ENCODE measurements around the gene DPP6.

Gene DPP6

GRCh38 chr7:154867068-154867467 lies 814.9 kb downstream of the DPP6 start:
- Histone ChIP-seq H3K36me3 (ENCODE audit: insufficient read depth, low read length) (no peaks in the 10 kb centered on the region), H2AFZ (ENCODE audit: low read depth, low read length) (no peak overlapping the region)

GRCh38 chr7:154868921-154869320 lies 816.7 kb downstream of the DPP6 start:
- Histone ChIP-seq H3K4me3 (ENCODE audit: low read length) (no peak overlapping the region), H3K9me3 (ENCODE audit: low read length) (no peaks in the 10 kb centered on the region), H3K4me1 (ENCODE audit: insufficient read depth, low read length) (peaks cover 7% of the 10 kb centered on the region), H2AFZ (ENCODE audit: low read depth, low read length) (no peak overlapping the region), H3K27me3 (ENCODE audit: insufficient read depth, low read length) (peaks cover 23% of the 10 kb centered on the region), H3K36me3 (ENCODE audit: insufficient read depth, low read length) (no peaks in the 10 kb centered on the region)

More at GRCh38 chr7:154867068-154867467, 814.9 kb downstream of the DPP6 start:
- Histone ChIP-seq H3K4me1 (ENCODE audit: insufficient read depth, low read length) (peaks cover 7% of the 10 kb centered on the region), H3K4me3 (ENCODE audit: low read length) (no peak overlapping the region), H3K9me3 (ENCODE audit: low read length) (no peaks in the 10 kb centered on the region), H3K27me3 (ENCODE audit: insufficient read depth, low read length) (peaks cover 28% of the 10 kb centered on the region)

GRCh38 chr7:154869436-154869835 lies 817.2 kb downstream of the DPP6 start:
- no peaks in the 10 kb centered on the region for H3K9me3 ChIP-seq (ENCODE audit: low read length)
- peaks cover 7% of the 10 kb centered on the region for H3K4me1 ChIP-seq (ENCODE audit: insufficient read depth, low read length)
- H3K27me3 ChIP-seq (ENCODE audit: insufficient read depth, low read length): peaks cover 23% of the 10 kb centered on the region
- no peak overlapping the region for H2AFZ ChIP-seq (ENCODE audit: low read depth, low read length)
- H3K4me3 ChIP-seq (ENCODE audit: low read length): no peak overlapping the region
- H3K36me3 ChIP-seq (ENCODE audit: insufficient read depth, low read length): no peaks in the 10 kb centered on the region

DNA sequence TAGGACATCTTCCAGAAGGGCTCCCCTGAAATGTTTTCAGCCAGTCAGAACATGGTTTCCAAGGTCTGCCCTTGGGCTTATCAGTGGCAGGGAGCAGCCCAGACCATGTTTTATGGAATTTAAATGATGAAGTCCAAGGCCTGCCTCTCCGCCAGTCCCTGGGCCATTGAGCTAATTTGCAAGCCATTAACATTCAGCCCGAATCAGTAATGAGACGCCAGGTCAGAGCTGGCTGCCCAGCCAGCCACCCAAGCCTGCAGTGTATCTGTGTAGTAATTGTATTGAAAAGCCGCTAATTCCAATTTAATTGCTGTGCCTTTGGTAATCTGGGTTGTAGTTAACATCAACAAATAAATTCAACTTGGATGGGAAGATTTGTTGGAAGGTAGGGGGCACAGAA lies 819.3 kb downstream of the DPP6 start:
- Histone ChIP-seq H3K4me1 (ENCODE audit: insufficient read depth, low read length) (peaks cover 7% of the 10 kb centered on the region), H3K9me3 (ENCODE audit: low read length) (no peaks in the 10 kb centered on the region), H2AFZ (ENCODE audit: low read depth, low read length) (no peak overlapping the region), H3K27me3 (ENCODE audit: insufficient read depth, low read length) (peaks cover 18% of the 10 kb centered on the region), H3K4me3 (ENCODE audit: low read length) (no peak overlapping the region), H3K36me3 (ENCODE audit: insufficient read depth, low read length) (no peaks in the 10 kb centered on the region)

DNA sequence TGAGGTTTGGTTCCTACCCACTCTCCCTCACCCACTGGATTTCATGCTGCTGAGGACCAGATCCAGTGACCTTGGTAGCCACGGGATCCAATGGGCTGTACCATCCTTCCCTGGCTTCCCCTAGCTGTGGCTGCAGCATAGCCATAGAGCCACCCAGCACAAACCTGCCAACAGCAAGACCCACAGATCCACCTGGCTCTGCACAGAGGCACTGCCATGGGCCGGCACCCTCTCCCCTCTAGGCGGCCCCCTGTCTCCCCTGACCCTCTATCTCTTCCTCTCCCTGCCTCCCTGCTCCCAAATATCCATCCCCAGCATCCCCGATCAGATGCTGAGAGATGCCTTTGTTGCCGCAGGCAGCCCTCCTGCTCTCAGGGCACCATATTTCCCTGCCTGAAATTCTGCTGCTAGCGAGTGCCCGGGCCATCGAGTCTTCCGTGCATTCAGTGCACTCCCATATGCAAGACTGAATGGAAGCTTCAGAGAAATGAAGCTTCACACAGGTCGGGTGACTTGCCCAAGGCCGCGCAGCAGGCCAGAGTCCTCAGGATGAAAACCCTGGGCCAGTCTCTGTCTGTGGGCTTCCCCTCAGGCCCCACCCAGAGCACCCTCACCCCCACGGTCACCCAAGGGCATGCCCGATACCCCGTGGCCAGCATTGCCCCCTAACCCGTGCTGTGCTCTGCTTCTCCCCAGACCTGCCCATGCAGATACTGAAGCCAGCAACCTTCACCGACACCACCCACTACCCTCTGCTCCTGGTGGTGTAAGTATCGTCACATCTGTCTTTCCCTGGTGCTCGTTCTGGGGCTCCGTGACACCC lies 819.9 kb downstream of the DPP6 start:
- Histone ChIP-seq H3K9me3 (ENCODE audit: low read length) (no peaks in the 10 kb centered on the region), H3K27me3 (ENCODE audit: insufficient read depth, low read length) (peaks cover 18% of the 10 kb centered on the region), H3K36me3 (ENCODE audit: insufficient read depth, low read length) (no peaks in the 10 kb centered on the region), H3K4me1 (ENCODE audit: insufficient read depth, low read length) (peaks cover 2% of the 10 kb centered on the region), H2AFZ (ENCODE audit: low read depth, low read length) (no peak overlapping the region), H3K4me3 (ENCODE audit: low read length) (no peak overlapping the region)

- H2AFZ ChIP-seq (ENCODE audit: low read depth, low read length): no peak overlapping the region
- H3K4me3 ChIP-seq (ENCODE audit: low read length): no peak overlapping the region
- peaks cover 13% of the 10 kb centered on the region for H3K27me3 ChIP-seq (ENCODE audit: insufficient read depth, low read length)
- peaks cover 2% of the 10 kb centered on the region for H3K4me1 ChIP-seq (ENCODE audit: insufficient read depth, low read length)
- no peaks in the 10 kb centered on the region for H3K9me3 ChIP-seq (ENCODE audit: low read length)
- no peaks in the 10 kb centered on the region for H3K36me3 ChIP-seq (ENCODE audit: insufficient read depth, low read length)
These were observed 820.8 kb downstream of the DPP6 start for GRCh38 chr7:154872811-154873499.

DNA sequence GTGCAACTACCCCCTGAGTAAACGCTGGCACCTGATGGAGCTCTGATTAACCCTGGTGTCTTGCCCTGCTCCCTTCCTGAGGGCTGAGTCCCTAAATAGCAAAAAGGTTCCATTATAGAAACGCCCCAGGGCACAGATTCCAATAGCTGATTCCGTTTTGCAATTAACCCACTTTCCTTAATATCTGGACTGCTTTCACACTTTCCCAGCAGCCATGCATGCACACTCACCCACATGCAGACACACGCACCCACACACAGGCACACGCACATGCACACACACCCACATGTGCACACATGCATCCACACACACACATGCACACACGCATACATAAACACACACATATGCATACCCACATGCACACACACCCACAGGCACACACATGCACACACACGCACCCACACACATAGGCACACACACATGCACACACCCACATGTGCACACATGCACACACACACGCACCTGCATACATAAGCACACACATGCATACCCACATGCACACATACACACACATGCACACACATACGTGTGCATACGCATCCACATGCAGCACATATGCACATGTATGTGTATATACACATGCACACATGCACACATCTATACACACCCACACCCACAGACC lies 821.4 kb downstream of the DPP6 start:
- no peaks in the 10 kb centered on the region for H3K36me3 ChIP-seq (ENCODE audit: insufficient read depth, low read length)
- no peaks in the 10 kb centered on the region for H3K9me3 ChIP-seq (ENCODE audit: low read length)
- H3K27me3 ChIP-seq (ENCODE audit: insufficient read depth, low read length): peaks cover 7% of the 10 kb centered on the region
- no peak overlapping the region for H2AFZ ChIP-seq (ENCODE audit: low read depth, low read length)
- H3K4me3 ChIP-seq (ENCODE audit: low read length): no peak overlapping the region
- peaks cover 2% of the 10 kb centered on the region for H3K4me1 ChIP-seq (ENCODE audit: insufficient read depth, low read length)

DNA sequence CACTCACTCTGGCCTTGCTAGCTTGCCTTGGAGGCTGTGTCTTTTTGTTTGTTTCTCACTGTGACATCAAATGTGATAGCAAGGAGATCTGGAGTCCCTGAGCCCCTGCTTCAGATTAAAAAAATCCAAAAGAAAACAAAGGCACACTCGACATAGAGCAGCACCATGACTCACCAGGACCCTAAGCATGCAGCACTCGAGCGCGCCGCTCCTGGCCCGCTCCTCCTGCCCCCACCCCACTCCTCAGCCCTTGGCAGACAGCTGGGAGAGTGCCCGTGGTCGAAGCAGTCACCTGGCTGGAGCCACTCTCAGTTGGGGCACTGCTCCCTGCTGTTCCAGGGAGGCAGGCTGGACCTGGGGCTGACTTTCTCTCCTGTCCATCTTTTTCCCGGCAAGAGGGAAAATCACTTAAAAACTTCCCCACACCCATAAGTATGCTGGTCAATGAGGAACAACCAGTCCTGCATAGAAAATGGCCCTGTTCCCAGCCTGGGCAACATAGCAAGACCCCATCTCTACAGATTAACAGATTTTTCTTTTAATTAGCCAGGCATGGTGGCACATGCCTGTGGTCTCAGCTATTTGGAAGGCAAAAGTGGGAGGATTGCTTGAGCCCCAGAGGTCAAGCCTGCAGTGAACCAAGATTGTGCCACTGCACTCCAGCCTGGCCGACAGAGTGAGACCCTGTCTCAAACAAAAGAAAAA lies 822.4 kb downstream of the DPP6 start:
- peaks cover 2% of the 10 kb centered on the region for H3K4me1 ChIP-seq (ENCODE audit: insufficient read depth, low read length)
- H3K36me3 ChIP-seq (ENCODE audit: insufficient read depth, low read length): no peaks in the 10 kb centered on the region
- no peak overlapping the region for H2AFZ ChIP-seq (ENCODE audit: low read depth, low read length)
- no peaks in the 10 kb centered on the region for H3K27me3 ChIP-seq (ENCODE audit: insufficient read depth, low read length)
- H3K9me3 ChIP-seq (ENCODE audit: low read length): no peaks in the 10 kb centered on the region
- no peak overlapping the region for H3K4me3 ChIP-seq (ENCODE audit: low read length)

- no peak overlapping the region for H2AFZ ChIP-seq (ENCODE audit: low read depth, low read length)
- H3K4me3 ChIP-seq (ENCODE audit: low read length): no peak overlapping the region
- H3K9me3 ChIP-seq (ENCODE audit: low read length): no peaks in the 10 kb centered on the region
- H3K4me1 ChIP-seq (ENCODE audit: insufficient read depth, low read length): peaks cover 2% of the 10 kb centered on the region
- H3K27me3 ChIP-seq (ENCODE audit: insufficient read depth, low read length): no peaks in the 10 kb centered on the region
- H3K36me3 ChIP-seq (ENCODE audit: insufficient read depth, low read length): no peaks in the 10 kb centered on the region
These were observed 823.1 kb downstream of the DPP6 start for GRCh38 chr7:154875297-154875696.

GRCh38 chr7:154876516-154876915 lies 824.3 kb downstream of the DPP6 start:
- no peaks in the 10 kb centered on the region for H3K36me3 ChIP-seq (ENCODE audit: insufficient read depth, low read length)
- H3K9me3 ChIP-seq (ENCODE audit: low read length): no peaks in the 10 kb centered on the region
- no peaks in the 10 kb centered on the region for H3K4me1 ChIP-seq (ENCODE audit: insufficient read depth, low read length)
- H3K27me3 ChIP-seq (ENCODE audit: insufficient read depth, low read length): no peaks in the 10 kb centered on the region
- no peak overlapping the region for H3K4me3 ChIP-seq (ENCODE audit: low read length)
- H2AFZ ChIP-seq (ENCODE audit: low read depth, low read length): no peak overlapping the region

GRCh38 chr7:154877031-154877430 lies 824.8 kb downstream of the DPP6 start:
- no peak overlapping the region for H3K4me3 ChIP-seq (ENCODE audit: low read length)
- H3K9me3 ChIP-seq (ENCODE audit: low read length): no peaks in the 10 kb centered on the region
- no peaks in the 10 kb centered on the region for H3K27me3 ChIP-seq (ENCODE audit: insufficient read depth, low read length)
- no peaks in the 10 kb centered on the region for H3K36me3 ChIP-seq (ENCODE audit: insufficient read depth, low read length)
- H3K4me1 ChIP-seq (ENCODE audit: insufficient read depth, low read length): no peaks in the 10 kb centered on the region
- H2AFZ ChIP-seq (ENCODE audit: low read depth, low read length): no peak overlapping the region

- no peaks in the 10 kb centered on the region for H3K36me3 ChIP-seq (ENCODE audit: insufficient read depth, low read length)
- no peaks in the 10 kb centered on the region for H3K27me3 ChIP-seq (ENCODE audit: insufficient read depth, low read length)
These were observed 827.4 kb downstream of the DPP6 start for GRCh38 chr7:154879629-154880028.

GRCh38 chr7:154880513-154880912 lies 828.3 kb downstream of the DPP6 start:
- Histone ChIP-seq H3K9me3 (ENCODE audit: low read length) (no peaks in the 10 kb centered on the region), H3K27me3 (ENCODE audit: insufficient read depth, low read length) (no peaks in the 10 kb centered on the region)

More at GRCh38 chr7:154879629-154880028, 827.4 kb downstream of the DPP6 start:
- Histone ChIP-seq H3K4me1 (ENCODE audit: insufficient read depth, low read length) (no peaks in the 10 kb centered on the region), H2AFZ (ENCODE audit: low read depth, low read length) (no peak overlapping the region), H3K4me3 (ENCODE audit: low read length) (no peak overlapping the region), H3K9me3 (ENCODE audit: low read length) (no peaks in the 10 kb centered on the region)

More at GRCh38 chr7:154880513-154880912, 828.3 kb downstream of the DPP6 start:
- Histone ChIP-seq H2AFZ (ENCODE audit: low read depth, low read length) (no peak overlapping the region), H3K4me3 (ENCODE audit: low read length) (no peak overlapping the region), H3K4me1 (ENCODE audit: insufficient read depth, low read length) (no peaks in the 10 kb centered on the region), H3K36me3 (ENCODE audit: insufficient read depth, low read length) (no peaks in the 10 kb centered on the region)
